CD4-positive, alpha-beta T cell treated with Interleukin-1 beta for 1 hour (primary cell): ENCODE results near the gene CHST8.
"Not testable (repeated sequence)": the region's sequence is repeated elsewhere in the genome, so short reads cannot be mapped to it uniquely, and the experiment has no call there.

Experiments used
- DNase-seq, 2 donors: peaks; one replicate each; pipeline ENCODE4 v3.0.0-alpha.2; 2020 to 2022

CHST8 gene

DNA sequence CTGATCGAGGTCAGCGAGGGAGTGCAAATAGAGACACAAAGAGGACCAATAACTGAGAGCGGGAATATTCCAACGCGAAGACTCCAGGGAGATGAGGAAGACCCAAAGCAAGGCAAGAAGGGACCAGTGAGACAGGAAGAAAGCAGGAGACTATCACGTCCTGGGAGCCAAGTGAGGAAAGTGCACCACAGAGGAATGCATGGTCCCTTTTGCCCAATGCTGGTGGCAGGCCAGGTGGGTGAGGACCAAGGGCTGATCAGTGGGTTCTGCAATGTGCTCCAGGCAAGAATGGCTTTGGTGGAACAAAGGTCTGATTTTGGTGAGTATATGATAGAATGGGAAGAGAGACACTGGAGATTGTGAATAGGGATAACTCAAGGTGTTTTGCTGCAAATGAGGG lies 25.4 kb downstream of the CHST8 start:
- no peak for DNase-seq

- DNase-seq: no peak
Measured at GRCh38 chr19:33649627-33650305, 28.0 kb downstream of the CHST8 start.

- DNase-seq: no peak
Measured at GRCh38 chr19:33653684-33654083, 31.9 kb downstream of the CHST8 start.

DNA sequence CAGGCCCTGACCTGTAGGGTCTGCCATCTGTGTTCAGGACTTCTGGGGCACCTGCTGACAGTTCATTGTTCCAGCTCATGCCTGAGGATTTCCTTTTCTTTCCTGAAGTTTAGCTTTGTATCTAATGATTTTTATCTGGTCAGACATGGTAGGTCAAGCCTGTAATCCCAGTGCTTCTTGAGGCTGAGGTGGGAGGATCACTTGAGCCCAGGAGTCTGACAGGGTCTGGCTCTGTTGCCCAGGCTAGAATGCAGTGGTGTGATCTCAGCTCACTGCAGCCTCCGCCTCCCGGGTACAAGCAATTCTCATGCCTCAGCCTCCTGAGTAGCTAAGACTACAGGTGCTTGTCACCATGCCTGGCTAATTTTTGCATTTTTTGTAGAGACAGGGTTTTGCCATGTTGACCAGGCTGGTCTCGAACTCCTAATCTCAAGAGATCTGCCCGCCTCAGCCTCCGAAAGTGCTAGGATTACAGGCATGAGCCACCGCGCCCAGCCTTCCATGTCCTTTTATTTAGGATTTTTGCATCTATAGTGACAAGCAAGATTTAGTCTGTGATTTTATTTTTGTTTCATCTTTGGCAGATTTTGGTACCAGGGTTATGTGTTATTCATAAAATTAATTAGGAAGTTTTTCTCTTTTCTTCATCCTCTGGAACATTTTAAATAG lies 33.2 kb downstream of the CHST8 start:
- DNase-seq: no peak

- no peak for DNase-seq
Measured at GRCh38 chr19:33659835-33660234, 38.1 kb downstream of the CHST8 start.

GRCh38 chr19:33660410-33661124 lies 38.8 kb downstream of the CHST8 start:
- no peak for DNase-seq

DNA sequence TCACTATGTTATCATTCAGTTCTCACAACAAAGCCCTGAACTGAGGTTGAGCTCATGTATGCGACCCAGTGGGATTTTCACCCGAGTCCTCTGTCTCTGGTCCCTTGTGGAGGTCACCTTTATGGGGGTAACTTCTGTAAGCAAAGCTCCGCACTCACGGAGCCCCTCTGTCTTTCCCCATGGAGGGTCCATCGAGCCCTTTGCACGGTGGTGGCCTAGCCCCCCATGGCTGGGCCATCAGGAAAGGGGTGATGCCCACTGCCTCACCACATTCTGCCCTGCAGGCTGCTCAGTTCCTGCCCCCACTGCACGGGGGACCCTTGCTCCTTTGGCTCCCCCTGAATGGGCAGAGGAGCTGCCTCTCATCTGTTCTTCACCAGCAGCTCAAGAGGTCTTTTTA lies 39.6 kb downstream of the CHST8 start:
- no peak for DNase-seq

DNA sequence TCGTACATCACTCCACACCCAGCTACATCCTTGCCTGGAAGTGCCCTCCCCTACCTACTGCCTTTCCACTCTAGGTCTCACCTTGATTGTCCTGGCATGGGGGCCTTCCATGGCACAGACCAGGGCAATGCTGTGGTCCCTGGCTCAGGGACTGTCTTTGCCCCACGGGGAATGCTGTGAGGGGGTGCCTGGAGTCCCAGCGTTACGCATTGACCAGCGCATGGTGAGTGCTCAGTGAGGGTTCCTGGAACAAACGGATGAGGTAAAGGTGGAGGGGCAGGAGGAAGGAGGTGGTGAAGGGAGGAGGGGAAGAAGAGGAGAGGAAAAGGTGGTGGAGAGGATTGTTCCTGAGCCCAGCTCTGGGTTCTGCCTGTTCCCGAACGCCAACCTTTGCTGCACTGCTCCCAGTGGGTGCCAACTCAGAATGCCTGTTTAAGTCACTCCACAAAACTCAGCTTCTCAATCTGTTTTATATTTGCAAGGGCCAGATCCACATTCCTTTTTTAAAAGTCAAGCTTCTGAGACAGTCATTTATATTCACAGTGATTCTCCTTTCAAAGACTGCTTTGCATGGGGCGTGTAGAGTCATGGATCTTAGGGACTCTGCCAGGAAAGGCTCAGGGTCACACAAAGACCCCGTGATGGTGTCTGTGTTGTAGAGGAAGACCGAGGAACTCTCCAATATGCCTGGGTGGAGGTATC lies 40.8 kb downstream of the CHST8 start:
- DNase-seq: no peak

DNA sequence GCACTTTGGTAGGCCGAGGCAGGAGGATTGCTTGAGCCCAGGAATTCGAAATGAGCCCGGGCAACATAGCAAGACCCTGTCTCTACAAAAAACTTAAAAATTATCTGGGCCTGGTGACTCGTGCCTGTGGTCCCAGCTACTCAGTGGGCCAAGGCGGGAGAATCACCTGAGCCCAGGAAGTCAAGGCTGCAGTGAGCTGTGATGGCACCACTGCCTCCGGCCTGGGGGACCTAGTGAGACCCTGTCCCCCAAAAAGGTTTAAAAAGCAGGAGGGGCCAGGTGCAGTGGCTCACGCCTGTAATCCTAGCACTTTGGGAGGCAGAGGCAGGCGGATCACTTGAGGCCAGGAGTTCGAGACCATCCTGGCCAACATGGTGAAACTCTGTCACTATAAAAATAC lies 41.6 kb downstream of the CHST8 start:
- not testable (repeated sequence) for DNase-seq

- DNase-seq: no peak
Measured at GRCh38 chr19:33664744-33665143, 43.0 kb downstream of the CHST8 start.

GRCh38 chr19:33665776-33666595 lies 44.2 kb downstream of the CHST8 start:
- no peak for DNase-seq

GRCh38 chr19:33667141-33667650 lies 45.4 kb downstream of the CHST8 start:
- DNase-seq: no peak

GRCh38 chr19:33667881-33668280 lies 46.1 kb downstream of the CHST8 start:
- no peak for DNase-seq

DNA sequence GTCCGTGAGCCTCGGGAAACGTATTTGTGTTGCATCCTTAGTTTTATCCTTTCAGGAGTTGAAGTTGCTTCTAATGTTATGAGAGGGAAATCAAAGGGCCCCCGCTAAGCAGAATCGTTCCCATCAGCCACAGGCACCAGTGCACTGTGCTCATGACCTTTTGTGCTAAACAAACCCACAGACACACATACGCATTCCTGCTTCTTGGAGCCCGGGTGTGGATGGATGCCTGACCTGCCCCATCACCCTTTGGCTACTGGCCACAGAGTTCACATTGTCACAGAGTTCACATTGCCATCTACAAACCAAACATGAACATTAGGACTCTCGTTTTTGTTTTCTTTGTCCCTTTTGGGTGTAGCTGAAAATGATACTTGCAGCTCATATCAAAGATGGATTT lies 47.2 kb downstream of the CHST8 start:
- DNase-seq: no peak

- no peak for DNase-seq
Measured at GRCh38 chr19:33669376-33669775, 47.6 kb downstream of the CHST8 start.

DNA sequence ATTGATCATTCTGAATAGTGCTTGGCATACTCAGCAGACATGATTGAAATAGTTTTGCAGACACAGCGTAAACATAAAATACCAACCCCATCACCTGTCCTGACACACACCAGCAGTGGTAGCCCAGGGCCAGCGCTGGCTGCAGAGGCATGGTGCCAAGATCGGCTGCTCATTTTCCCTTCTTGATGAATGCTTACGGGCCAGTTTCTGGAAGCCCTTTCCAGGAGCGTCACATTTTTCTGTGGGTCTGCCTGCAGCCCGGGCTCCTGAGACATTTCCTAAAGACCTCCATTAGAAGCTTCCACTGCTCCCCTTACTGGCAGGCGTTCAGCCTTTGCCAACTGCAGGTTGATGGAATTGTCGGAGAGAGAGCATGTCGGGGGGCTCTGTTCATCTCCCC lies 48.6 kb downstream of the CHST8 start:
- DNase-seq: no peak

DNA sequence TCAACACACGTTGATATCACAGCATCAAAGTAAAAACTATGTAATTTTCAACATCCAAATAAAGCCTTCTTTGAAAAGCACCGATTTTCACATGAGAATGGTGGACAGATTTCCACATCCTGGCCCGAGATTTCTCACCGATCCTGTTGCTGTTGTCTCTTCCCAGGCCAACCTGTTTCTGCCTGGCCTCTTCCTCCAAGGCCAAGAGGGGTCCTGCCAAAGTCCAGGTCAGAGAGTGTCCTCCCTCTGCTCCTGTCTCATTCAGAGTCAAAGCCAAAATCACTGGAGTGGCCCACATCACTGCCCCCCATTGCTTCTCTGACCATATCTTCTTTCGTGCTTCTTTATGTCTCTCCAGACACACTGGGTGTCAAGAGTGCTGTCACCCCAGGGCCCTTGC lies 49.5 kb downstream of the CHST8 start:
- DNase-seq: no peak

DNA sequence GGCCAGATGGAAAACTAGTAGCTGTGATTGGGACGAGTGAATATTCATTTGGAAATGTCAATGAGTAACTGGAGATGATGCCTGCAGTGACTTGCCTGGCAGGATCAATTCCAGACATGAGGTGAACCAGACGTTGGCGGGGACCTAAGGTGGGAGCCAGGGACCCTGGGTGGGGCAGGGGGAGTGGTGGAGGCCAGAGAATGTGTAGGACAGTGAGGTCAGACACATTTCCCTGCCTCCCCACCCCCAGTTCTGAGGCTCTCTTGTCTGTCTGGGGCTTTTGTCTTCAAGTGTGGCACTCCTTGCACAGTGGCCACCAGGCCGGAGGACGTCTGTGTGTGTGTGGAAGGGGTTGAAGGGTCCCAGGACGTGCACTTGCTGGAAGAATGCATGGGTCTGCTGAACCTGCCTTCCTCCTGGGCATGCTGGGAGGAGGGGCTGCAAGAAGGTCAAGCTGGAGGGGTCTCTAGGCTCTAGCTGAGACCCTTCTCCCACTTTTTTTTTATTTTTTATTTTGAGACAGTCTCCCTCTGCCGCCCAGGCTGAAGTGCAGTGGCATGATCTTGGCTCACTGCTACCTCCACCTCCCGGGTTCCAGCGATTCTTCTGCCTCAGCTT lies 51.6 kb downstream of the CHST8 start:
- no peak for DNase-seq

DNA sequence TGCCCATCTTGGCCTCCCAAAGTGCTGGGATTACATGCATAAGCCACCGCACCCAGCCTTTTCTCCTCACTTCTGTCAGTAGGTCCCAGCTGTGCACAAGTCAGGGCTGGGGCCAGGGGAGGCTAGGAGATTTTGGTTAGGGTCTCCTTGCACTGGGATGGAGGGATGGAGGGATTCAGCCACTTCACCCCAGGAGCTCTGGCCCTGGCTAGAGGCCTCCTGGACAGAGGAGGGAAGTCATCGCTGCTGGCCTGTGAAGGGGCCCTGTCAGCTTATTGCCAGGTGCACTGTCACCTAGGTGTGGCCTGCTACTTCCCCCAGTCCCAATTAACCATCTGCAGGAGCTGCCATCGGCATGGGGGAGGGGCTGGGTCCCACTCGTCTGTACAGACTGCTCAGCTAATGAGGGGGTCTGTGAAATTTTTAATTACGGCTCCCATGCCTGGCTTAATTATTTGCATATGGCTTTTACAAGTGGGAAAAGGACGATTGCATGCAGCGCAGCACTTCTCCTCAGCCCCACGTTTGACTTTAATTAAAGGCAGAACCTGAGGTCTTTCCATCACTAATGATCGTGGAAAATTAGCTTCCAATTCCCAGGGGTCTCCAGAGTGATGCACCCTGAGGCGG lies 52.4 kb downstream of the CHST8 start:
- DNase-seq: no peak

- no peak for DNase-seq
Measured at GRCh38 chr19:33674626-33675367, 53.0 kb downstream of the CHST8 start.
